CD1c-positive myeloid dendritic cell (primary cell): ENCODE measurements around the gene STON2.
"Not testable (repeated sequence)": the region's sequence is repeated elsewhere in the genome, so short reads cannot be mapped to it uniquely, and the experiment has no call there.

Source experiments
- DNase-seq: peaks from one replicate; pipeline ENCODE4 v3.0.0-alpha.2; 2016; ENCODE audit errors: extremely low spot score

The STON2 gene

GRCh38 chr14:81384900-81385299, 15.2 kb downstream of the STON2 start:
- no peak for DNase-seq

GRCh38 chr14:81382517-81383225, 17.5 kb downstream of the STON2 start:
- no peak for DNase-seq

GRCh38 chr14:81380009-81380408, 20.1 kb downstream of the STON2 start:
- DNase-seq, result not testable (repeated sequence)

- DNase-seq, result no peak
Measured at GRCh38 chr14:81371802-81372201, 28.3 kb downstream of the STON2 start.

- DNase-seq, result no peak
Measured at GRCh38 chr14:81367563-81367962, 32.6 kb downstream of the STON2 start.

- DNase-seq, result no peak
Measured at GRCh38 chr14:81366884-81367283, 33.2 kb downstream of the STON2 start.

DNA sequence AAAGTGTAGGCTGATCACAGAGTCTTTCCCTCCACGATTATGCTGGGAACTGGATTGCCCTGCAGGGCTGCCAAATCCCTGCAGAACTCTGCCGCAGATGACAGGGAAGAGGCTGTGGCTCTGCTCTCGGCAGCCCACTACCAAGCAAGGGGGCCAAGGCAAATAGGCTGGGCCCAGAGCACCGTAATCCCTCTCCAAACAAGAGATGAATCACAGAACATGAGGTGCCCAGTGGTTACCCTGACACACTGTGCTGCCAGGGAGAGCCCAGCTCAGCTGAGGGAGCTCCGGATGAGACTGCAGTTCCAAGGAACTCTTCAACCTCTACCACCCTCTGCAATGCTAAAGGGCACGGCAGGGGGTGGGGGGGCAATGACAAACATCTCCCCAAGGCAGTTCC, 33.9 kb downstream of the STON2 start:
- DNase-seq, result no peak

DNA sequence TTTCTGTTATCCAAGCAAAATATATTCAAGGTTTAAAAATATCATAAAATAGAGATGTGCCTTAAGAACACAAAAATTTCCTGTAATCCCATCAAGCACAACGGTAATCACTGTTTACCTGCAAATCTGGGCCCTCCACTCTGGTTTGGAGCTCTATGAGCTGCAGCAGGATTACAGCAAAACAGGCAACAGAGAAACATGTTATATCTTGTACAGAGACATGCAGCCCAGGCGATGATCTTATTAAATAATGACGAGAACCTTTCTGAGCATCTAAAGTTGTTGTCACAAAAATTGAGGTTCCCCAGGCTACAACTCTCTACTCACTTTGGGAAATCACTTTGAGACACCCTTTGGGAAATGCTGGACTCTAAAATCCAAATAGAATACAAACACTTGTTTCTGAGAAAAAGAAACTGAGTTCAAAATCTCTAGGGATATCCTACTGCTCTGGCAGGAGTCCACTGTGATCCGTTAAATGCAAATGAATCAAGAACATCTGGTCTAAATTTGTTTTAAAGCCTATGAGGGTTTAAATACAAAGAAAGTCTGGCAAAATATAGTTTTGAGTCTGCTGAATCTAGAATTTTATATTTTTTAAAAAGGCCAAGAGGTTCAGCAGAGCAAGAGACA, 36.3 kb downstream of the STON2 start:
- DNase-seq, result no peak

DNA sequence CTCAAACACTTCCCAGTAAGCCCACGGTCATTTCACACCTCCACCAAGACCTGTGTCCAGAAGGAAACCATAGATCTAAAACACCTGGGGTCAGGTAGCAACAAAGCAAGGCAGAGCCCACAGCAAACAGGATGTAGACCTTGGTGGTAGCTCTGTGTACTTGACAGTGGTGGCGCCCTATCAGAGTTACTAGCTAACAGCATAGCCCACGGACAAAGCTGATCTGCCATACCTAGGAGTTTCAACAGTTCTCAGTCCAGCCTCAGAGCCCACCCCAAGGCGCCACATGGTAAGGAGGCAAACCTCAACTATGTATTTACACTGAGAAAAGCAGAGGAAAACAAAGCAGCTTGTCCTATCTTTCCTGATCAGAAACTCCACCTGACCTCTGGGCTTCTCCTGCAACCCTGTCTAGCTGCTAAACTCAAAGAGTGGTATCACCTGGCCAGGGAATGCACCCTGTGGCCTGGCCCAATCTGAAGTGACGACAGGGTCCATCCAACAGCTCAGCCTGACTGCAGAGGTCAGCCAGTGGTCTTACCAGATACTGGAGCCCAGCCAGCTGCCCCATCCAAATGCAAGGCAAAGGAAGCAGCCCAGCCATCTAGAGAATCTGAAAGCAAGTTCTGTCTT, 46.3 kb downstream of the STON2 start:
- DNase-seq, result no peak

DNA sequence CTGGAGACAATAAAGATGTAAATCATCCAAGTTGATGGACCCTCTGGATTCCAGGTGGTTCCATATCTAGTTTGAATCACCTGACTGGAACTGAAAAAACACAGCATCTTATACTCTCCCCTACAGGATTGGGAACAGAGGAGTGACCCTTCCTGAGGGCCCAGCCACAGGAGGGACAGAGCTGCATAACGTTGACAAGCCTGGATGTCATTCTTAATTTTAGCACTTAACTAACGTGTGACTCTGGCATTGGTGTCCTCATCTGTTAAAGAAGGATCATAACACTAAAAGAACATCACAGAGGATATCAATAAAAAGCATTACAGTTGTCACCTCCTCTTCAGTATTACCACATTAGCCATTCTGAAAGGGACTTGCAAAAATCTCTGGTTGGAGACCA, 47.7 kb downstream of the STON2 start:
- DNase-seq, result no peak

DNA sequence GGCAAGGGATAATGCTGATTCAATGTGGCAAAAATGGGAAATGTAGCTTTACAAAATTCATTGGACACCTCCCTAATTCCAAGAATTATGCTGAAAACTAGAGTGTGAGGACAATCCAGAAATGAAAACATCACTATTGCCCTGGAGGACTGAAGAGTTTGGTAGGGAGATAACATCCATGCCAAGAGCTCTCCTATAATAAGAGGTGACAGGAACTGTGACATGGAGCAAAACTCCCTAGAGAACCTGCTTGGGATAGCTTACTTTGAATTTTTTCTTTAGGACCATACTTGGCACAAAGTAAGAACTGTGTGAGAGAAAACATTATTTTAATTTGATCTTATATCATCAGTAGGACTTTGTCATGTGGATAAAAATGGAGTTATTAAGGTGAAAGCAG, 48.9 kb downstream of the STON2 start:
- no peak for DNase-seq

DNA sequence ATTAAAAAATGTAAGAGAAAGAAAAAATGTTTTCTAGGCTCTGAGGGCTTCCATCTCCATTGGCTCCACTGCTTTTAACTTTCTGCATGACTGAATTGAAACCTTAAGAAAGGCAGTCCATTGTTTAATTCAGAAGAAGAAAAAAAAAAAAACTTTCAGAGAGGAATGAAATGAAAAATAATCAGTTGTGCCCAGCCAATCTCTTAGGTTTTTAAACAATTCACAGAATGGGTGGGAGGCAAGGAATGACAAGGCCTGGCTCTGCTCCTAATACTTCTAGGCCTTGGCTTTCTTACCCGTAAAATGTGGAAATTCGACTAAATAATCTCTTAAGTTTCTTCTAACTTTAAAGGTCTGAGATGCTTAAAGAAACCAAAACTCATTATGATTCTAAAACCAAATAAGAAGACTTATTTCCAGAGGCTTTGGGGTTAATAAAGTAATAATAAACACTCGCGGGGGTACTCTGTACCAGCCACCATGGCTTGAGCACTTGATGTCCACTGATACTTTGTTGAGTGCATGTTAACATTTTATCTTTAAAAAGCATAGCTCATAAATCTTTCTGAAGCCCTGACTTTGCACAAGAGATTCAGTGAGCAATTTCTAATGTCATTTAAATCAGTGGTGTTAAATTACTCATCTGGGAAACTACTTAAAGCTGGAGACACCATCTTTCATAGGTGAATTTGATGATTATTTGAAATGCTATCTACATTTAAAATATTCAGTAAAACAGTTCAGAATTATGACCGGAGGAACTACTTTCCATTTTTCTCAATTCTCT, 49.6 kb downstream of the STON2 start:
- DNase-seq, result no peak

DNA sequence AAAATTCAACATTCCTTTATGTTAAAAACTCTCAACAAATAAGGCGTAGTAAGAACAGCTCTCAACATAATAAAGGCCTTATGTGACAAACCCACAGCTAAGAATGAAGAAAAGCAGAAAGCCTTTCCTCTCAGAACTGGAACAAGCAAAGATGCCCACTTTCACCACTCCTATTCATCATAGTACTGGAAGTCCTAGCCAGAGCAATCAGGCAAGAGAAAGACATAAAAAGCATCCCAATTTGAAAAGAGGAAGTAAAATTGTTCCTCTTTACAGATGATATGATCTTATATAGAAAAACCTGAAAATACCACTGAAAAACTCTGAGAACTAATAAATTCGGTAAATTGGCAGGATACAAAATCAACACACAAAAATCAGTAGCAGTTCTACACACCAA, 52.1 kb downstream of the STON2 start:
- DNase-seq, result peak; percentile 27

GRCh38 chr14:81345781-81346180, 54.3 kb downstream of the STON2 start:
- DNase-seq, result no peak

DNA sequence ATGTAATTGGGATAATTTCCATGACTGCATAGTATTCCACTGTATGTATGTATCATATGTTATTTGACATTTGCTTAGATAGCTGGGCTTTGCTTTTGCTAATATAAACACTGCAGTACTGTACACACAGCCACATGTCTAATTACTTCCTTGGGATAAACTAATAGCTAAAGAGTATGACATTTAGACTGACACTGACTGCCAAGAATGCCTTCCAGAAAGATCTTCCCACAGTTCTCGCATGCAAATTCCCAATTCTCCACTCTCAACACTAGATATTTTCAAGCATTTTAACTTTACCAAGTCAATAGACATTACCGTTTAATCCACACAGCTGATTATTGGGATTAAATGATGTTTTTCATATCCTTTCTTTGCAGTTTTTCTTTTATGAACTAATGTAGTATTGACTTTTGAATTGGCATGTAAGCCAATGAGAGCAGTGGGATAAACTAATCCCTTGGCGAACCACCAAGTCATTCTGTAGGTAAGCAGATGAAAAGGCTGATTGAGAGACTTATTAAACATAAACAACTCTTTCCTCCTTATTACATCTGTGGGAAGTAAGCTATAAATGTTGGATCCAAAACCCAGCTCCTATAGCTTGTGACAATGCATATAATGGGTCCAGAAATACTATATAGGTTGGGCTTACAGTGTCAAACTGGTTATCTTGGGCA, 55.5 kb downstream of the STON2 start:
- DNase-seq, result no peak

- DNase-seq, result no peak
Measured at GRCh38 chr14:81343701-81344100, 56.4 kb downstream of the STON2 start.

GRCh38 chr14:81342850-81343580, 57.1 kb downstream of the STON2 start:
- no peak for DNase-seq

- no peak for DNase-seq
Measured at GRCh38 chr14:81341781-81342180, 58.3 kb downstream of the STON2 start.

GRCh38 chr14:81341370-81341769, 58.8 kb downstream of the STON2 start:
- DNase-seq, result no peak

DNA sequence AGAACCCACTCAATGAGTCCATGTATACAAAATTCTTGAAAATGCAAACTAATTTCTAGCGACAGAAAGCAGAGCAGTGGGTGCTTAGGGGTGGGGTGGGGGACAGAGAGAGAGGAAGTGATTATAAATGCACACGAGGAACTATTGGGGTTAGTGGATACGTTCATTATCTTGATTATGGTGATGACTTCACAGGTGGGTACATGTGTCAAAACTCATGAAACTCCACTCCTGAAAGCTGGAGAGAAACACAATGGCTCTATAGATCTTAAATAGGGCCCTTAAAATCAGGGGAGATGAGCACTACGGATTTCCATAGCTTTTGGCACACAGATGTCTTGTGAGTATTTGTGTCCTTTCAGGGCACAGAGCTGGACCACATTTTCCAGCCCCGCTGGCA, 59.9 kb downstream of the STON2 start:
- no peak for DNase-seq

DNA sequence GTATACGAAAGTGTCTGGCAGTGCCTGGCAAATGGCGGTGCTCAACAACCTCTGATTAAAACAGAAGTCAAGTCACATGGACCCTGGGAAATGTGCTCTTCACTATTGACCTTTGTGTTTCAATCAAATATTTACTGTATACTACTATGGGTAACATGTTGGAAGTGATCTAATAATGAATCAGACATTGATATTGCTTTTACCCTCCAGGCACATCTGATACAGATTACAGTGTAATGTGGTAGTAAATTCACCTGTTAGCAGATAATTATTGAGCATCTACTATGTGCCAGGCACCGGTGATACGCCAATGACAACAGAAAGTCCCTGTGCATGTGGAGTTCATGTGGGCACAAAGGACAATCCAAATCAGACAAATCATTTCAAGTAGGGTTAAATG, 63.1 kb downstream of the STON2 start:
- no peak for DNase-seq
